IMR-90 (cell line): Measurements from ENCODE around the gene MSI2. TPM values are rescaled to one million over a fixed set of nuclear protein-coding genes. Genes with fewer than 3 reads are reported as not detected.

Experiments
- ATAC-seq: fragments of 200-7000 bp; cut with Tn5 transposase; 2 replicates; pipeline ENCODE4 v1.9.1; 2020; ENCODE audit warnings: low read depth, mild to moderate bottlenecking, moderate library complexity
- BruUV-seq: library from RNA; stranded (reverse); fragments of 400-500 nt; replicated peaks from 2 replicates; lab custom pipeline; 2021; lab: Mats Ljungman, UMichigan
- CTCF ChIA-PET: fragments of 300-600 bp; formaldehyde crosslinking; extraction: SDS; loops from one replicate; lab custom pipeline; 2021; ENCODE audit warnings: antibody characterized with exemption; lab: Yijun Ruan, JAX
- POLR2A ChIA-PET: fragments of 300-600 bp; sonication (Branson Sonifier 250); formaldehyde crosslinking; loops from one replicate; lab custom pipeline; 2022; ENCODE audit warnings: antibody characterized with exemption; ENCODE audit not compliant: unreplicated experiment; lab: Charles Lee
- DNase-seq: peaks from one replicate; pipeline ENCODE4 v3.0.0; 2013
- H2AFZ ChIP-seq: replicated peaks from 2 replicates; pipeline ENCODE3; 2013; ENCODE audit warnings: low read length, mild to moderate bottlenecking; ENCODE audit not compliant: poor library complexity
- H2AK5ac ChIP-seq: 2 replicates; pipeline ENCODE4 v1.6.1; 2013; ENCODE audit warnings: low read depth, low read length, inconsistent platforms
- H2AK9ac ChIP-seq: replicated peaks from 2 replicates; pipeline ENCODE3; 2013; ENCODE audit warnings: mild to moderate bottlenecking, low read depth, low read length, moderate library complexity; ENCODE audit not compliant: poor library complexity
- H2BK120ac ChIP-seq: 2 replicates; pipeline ENCODE4 v1.6.1; 2013; ENCODE audit warnings: low read depth, low read length, inconsistent platforms
- H2BK15ac ChIP-seq: 3 replicates; pipeline ENCODE4 v1.6.1; 2013; ENCODE audit warnings: low read depth, low read length, inconsistent platforms
- H2BK20ac ChIP-seq: 2 replicates; pipeline ENCODE4 v1.6.1; 2013; ENCODE audit warnings: low read depth, mild to moderate bottlenecking, inconsistent platforms, low read length, moderate library complexity
- H2BK5ac ChIP-seq: 2 replicates; pipeline ENCODE4 v1.6.1; 2013; ENCODE audit warnings: mild to moderate bottlenecking, low read depth, low read length, inconsistent platforms; ENCODE audit not compliant: poor library complexity, severe bottlenecking
- H3K14ac ChIP-seq: replicated peaks from 2 replicates; pipeline ENCODE4 v1.6.1; 2013; ENCODE audit warnings: low read depth, low read length, inconsistent platforms
- H3K18ac ChIP-seq: 2 replicates; pipeline ENCODE4 v1.6.1; 2013; ENCODE audit warnings: low read depth, low read length, control low read depth
- H3K23ac ChIP-seq: 2 replicates; pipeline ENCODE4 v1.6.1; 2013; ENCODE audit warnings: low read depth, low read length, inconsistent platforms
- H3K27ac ChIP-seq: 2 replicates; pipeline ENCODE4 v1.5.1; 2013; ENCODE audit warnings: mild to moderate bottlenecking, control low read depth, low read length; ENCODE audit not compliant: insufficient read depth
- H3K27me3 ChIP-seq: 2 replicates; pipeline ENCODE4 v1.6.1; 2013; ENCODE audit warnings: low read length; ENCODE audit not compliant: control insufficient read depth, insufficient read depth
- H3K36me3 ChIP-seq: 2 replicates; pipeline ENCODE4 v1.6.1; 2013; ENCODE audit warnings: low read length, mixed read lengths; ENCODE audit not compliant: control insufficient read depth, insufficient read depth
- H3K4ac ChIP-seq: 2 replicates; pipeline ENCODE4 v1.6.1; 2013; ENCODE audit warnings: low read depth, low read length, inconsistent platforms
- H3K4me1 ChIP-seq: 2 replicates; pipeline ENCODE4 v1.6.1; 2013; ENCODE audit warnings: low read length, mixed read lengths; ENCODE audit not compliant: control insufficient read depth, insufficient read depth
- H3K4me2 ChIP-seq: 2 replicates; pipeline ENCODE4 v1.6.1; 2013; ENCODE audit warnings: low read depth, mild to moderate bottlenecking, control low read depth, low read length, moderate library complexity
- H3K4me3 ChIP-seq: 2 replicates; pipeline ENCODE4 v1.5.1; 2013; ENCODE audit warnings: low read depth, mild to moderate bottlenecking, control low read depth, low read length, moderate library complexity; ENCODE audit not compliant: insufficient read depth
- H3K56ac ChIP-seq: 2 replicates; pipeline ENCODE4 v1.6.1; 2013; ENCODE audit warnings: low read length, inconsistent platforms; ENCODE audit not compliant: insufficient read depth; ENCODE audit errors: extremely low read depth
- H3K79me1 ChIP-seq, 2 experiments: 2 replicates each; pipeline ENCODE4 v1.6.1; 2013; ENCODE audit warnings: low read length in 2 of 2, inconsistent platforms in 1 of 2, low read depth in 1 of 2
- H3K9ac ChIP-seq: 2 replicates; pipeline ENCODE4 v1.6.1; 2013; ENCODE audit warnings: low read depth, low read length, control low read depth
- H3K9me1 ChIP-seq: 2 replicates; pipeline ENCODE4 v1.6.1; 2013; ENCODE audit warnings: low read length, inconsistent platforms; ENCODE audit not compliant: insufficient read depth
- H3K9me3 ChIP-seq: 2 replicates; pipeline ENCODE4 v1.6.1; 2013; ENCODE audit warnings: low read length; ENCODE audit not compliant: control insufficient read depth, insufficient read depth
- H4K20me1 ChIP-seq: 2 replicates; pipeline ENCODE4 v1.6.1; 2013; ENCODE audit warnings: low read length, inconsistent platforms; ENCODE audit not compliant: insufficient read depth
- H4K5ac ChIP-seq: 2 replicates; pipeline ENCODE4 v1.6.1; 2013; ENCODE audit warnings: mild to moderate bottlenecking, low read depth, low read length, control low read depth
- H4K8ac ChIP-seq, 2 experiments: 2 replicates each; pipeline ENCODE4 v1.6.1; 2013; ENCODE audit warnings: low read depth in 2 of 2, low read length in 2 of 2, control low read depth in 1 of 2, inconsistent platforms in 1 of 2
- H4K91ac ChIP-seq: 2 replicates; pipeline ENCODE4 v1.6.1; 2013; ENCODE audit warnings: low read depth, low read length, inconsistent platforms; ENCODE audit not compliant: insufficient read depth
- FOS ChIP-seq: fragments of 150-350 bp; IDR thresholded peaks from 2 replicates; pipeline ENCODE4 v1.6.1; 2016; ENCODE audit warnings: low read depth, low read length
- MXI1 ChIP-seq: IDR thresholded peaks from 2 replicates; pipeline ENCODE4 v1.6.1; 2012; ENCODE audit warnings: low read depth, mild to moderate bottlenecking, low read length, moderate library complexity, borderline replicate concordance
- NFE2L2 ChIP-seq: fragments of 150-350 bp; IDR thresholded peaks from 2 replicates; pipeline ENCODE4 v1.6.1; 2016; ENCODE audit warnings: low read depth, mild to moderate bottlenecking, low read length
- RAD21 ChIP-seq: IDR thresholded peaks from 2 replicates; pipeline ENCODE4 v1.6.1; 2012; ENCODE audit warnings: low read length, improper control_type of control experiment
- RFX5 ChIP-seq: IDR thresholded peaks from 2 replicates; pipeline ENCODE4 v1.8.0; 2012; ENCODE audit warnings: low read depth, mild to moderate bottlenecking, low read length, moderate library complexity
- USF2 ChIP-seq: fragments of 150-350 bp; IDR thresholded peaks from 2 replicates; pipeline ENCODE4 v1.6.1; 2017; ENCODE audit warnings: mild to moderate bottlenecking, antibody characterized with exemption, low read length, low read depth
- WGBS, 2 experiments: methylation state at CpG; one replicate each; pipeline versions ENCODE4 v1.1.5 to v1.1.7; 2013; ENCODE audit warnings: missing lambda C conversion rate in 2 of 2; ENCODE audit not compliant: insufficient read length in 1 of 2; ENCODE audit errors: extremely low coverage in 2 of 2; 5-methylcytosine and 5-hydroxymethylcytosine counted together
- dilution Hi-C: fragments of 300-500 bp; cut with HindIII; formaldehyde crosslinking; loops from one replicate; pipeline ENCODE4 v1.14.3; 2018; ENCODE audit warnings: low sequenced_read_pairs; ENCODE audit not compliant: unreplicated experiment
- in situ Hi-C: fragments of 300-500 bp; cut with MboI; formaldehyde crosslinking; loops from 3 replicates; pipeline ENCODE4 v1.14.3; 2019; ENCODE audit warnings: low sequenced_read_pairs, inconsistent platforms, mixed read lengths
- intact Hi-C: fragments of 100-400 bp; cut with micrococcal nuclease; formaldehyde crosslinking; loops from 2 replicates; pipeline ENCODE4 v1.10.0; 2022
- polyA plus RNA-seq, 3 experiments: library from polyadenylated mRNA; depleted of rRNA; stranded (reverse); fragments of >200 nt; gene quantifications; 2 replicates each; pipeline ENCODE4 v1.2.3, GENCODE V29; 2012; ENCODE audit warnings: low replicate concordance in 1 of 3
- total RNA-seq: library from RNA; depleted of rRNA; stranded (reverse); fragments of >200 nt; gene quantifications from 2 replicates; pipeline ENCODE4 v1.2.3, GENCODE V29; 2012

MSI2 gene
- total and polyA plus RNA-seq, 2 of the 4 experiments (the other 2 are of a cell fraction), result 13.0 to 16.0 TPM

GRCh38 chr17:57396511-57396921 lies 140.2 kb downstream of the MSI2 start:
- H2BK5ac ChIP-seq, result no peak overlapping the region
- H3K4ac ChIP-seq, result no peak overlapping the region; the same call in 1 of the 2 replicates
- H3K23ac ChIP-seq, result no peak overlapping the region
- no peak overlapping the region for H3K56ac ChIP-seq
- H3K4me3 ChIP-seq, result no peak overlapping the region
- no peak overlapping the region for H4K8ac ChIP-seq
- no peak overlapping the region for H3K9ac ChIP-seq
- no TSS peak for BruUV-seq
- no peak overlapping the region for H3K18ac ChIP-seq
- peak; percentile 61 for ATAC-seq
- WGBS, 2 experiments, result 37% methylated on average over 3 of the region's 8 CpGs; no CpG with 5 or more reads in 1 of the 2 experiments
- intact Hi-C loops (no loop called here), dilution Hi-C loops (no loop called here), in situ Hi-C loops (no loop called here)
- H2BK20ac ChIP-seq, result no peak overlapping the region
- H2AFZ ChIP-seq, result no peak overlapping the region
- no peak overlapping the region for H2BK15ac ChIP-seq
- no peaks in the 10 kb centered on the region for H3K27me3 ChIP-seq
- H3K79me1 ChIP-seq, result peaks cover 0 to 10% of the 10 kb centered on the region in 2 experiments; a peak in 2 of 4 replicates
- H4K5ac ChIP-seq, result no peak overlapping the region
- no peaks in the 10 kb centered on the region; the same call in 1 of the 2 replicates for H3K9me3 ChIP-seq
- POLR2A ChIA-PET, result no interaction called here
- TF ChIP-seq USF2 (no peak), MXI1 (no peak), RAD21 (no peak), NFE2L2 (no peak), FOS (no peak), RFX5 (no peak)
- H3K14ac ChIP-seq, result no peak overlapping the region
- H3K36me3 ChIP-seq, result no peaks in the 10 kb centered on the region; the same call in 1 of the 2 replicates
- no peaks in the 10 kb centered on the region for H4K20me1 ChIP-seq
- H3K4me1 ChIP-seq, result peaks cover 2% of the 10 kb centered on the region; the same call in 1 of the 2 replicates
- no peak overlapping the region for H2AK9ac ChIP-seq
- CTCF ChIA-PET, result no interaction called here
- H2BK120ac ChIP-seq, result no peak overlapping the region
- DNase-seq, result no peak
- H3K9me1 ChIP-seq, result peaks cover 5% of the 10 kb centered on the region; the same call in 1 of the 2 replicates
- no peak overlapping the region for H3K4me2 ChIP-seq
- H3K27ac ChIP-seq, result no peak overlapping the region; the same call in 1 of the 2 replicates
- H4K91ac ChIP-seq, result no peak overlapping the region
- no peak overlapping the region for H2AK5ac ChIP-seq
